ENCODE measurements around the gene KLF14.

Gene KLF14

DNA sequence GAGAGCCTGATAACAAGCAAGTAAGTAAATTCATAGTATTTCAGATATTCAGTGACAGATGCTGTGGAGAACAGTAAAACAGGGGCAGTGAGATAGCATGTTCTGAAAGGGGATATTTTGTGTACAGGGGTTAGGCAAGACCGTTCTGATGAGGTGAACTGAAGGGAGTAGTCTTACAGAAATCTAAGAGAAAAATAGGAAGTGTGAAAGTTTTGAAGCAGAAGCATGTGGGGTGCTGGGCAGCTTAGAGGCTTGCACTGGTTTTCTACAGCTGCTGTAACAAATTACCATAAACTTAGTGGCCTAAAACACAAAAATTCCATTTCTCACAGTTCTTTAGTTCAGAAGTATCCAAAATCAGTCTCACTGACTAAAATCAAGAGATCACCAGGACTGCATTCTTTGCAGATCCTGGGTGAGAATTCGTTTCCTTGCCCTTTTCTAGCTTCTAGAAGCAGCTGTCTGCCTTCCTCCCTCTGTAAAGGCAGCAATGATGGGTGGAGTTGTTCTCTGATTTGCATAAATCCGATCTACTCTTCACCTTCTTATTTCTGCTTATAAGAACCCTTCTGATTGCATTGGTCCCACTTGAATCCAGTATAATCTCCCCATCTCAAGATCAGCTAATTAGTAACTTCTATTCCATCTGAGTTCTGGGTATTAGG lies 7.5 kb upstream of the KLF14 start:
- no peaks in the 10 kb centered on the region for H3K9me3 ChIP-seq (ENCODE audit: control insufficient read depth, low read length)
- H3K4me1 ChIP-seq (ENCODE audit: control insufficient read depth, insufficient read depth, low read length), result peaks cover 13% of the 10 kb centered on the region
- no peak overlapping the region for H3K4me3 ChIP-seq (ENCODE audit: low read length)
- no peak overlapping the region for H3K9ac ChIP-seq (ENCODE audit: low read length)
- H3K36me3 ChIP-seq (ENCODE audit: control insufficient read depth, insufficient read depth, low read length, severe bottlenecking), result no peaks in the 10 kb centered on the region
- no peak for DNase-seq (ENCODE audit: low read depth)
- peaks cover 3% of the 10 kb centered on the region for H3K27me3 ChIP-seq (replicated peaks; ENCODE audit: control insufficient read depth, insufficient read depth, low read length)

DNA sequence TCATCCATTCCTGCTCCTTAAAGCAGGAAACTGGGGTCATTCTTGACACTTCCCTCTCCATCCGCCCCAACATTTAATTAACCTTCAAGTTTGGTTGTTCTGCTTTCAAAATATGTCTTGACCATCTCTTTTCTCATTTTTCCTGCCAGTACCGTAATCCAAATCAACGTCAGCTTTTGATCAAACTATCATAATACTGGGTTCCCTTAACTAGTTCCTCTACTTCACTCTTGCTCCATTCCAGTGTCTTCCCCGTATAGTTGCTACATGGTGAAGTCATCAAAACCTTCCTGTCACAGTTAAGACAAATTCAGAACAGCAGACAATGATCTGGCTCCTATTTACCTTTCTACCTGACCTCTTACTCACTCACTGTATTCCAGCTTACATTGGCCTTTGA lies 6.6 kb upstream of the KLF14 start:
- Histone ChIP-seq H3K9me3 (ENCODE audit: control insufficient read depth, low read length) (no peaks in the 10 kb centered on the region), H3K4me3 (ENCODE audit: low read length) (no peak overlapping the region), H3K36me3 (ENCODE audit: control insufficient read depth, insufficient read depth, low read length, severe bottlenecking) (no peaks in the 10 kb centered on the region), H3K27me3 (replicated peaks; ENCODE audit: control insufficient read depth, insufficient read depth, low read length) (peaks cover 8% of the 10 kb centered on the region), H3K4me1 (ENCODE audit: control insufficient read depth, insufficient read depth, low read length) (peaks cover 13% of the 10 kb centered on the region), H3K9ac (ENCODE audit: low read length) (no peak overlapping the region)
- DNase-seq (ENCODE audit: low read depth), result no peak

DNA sequence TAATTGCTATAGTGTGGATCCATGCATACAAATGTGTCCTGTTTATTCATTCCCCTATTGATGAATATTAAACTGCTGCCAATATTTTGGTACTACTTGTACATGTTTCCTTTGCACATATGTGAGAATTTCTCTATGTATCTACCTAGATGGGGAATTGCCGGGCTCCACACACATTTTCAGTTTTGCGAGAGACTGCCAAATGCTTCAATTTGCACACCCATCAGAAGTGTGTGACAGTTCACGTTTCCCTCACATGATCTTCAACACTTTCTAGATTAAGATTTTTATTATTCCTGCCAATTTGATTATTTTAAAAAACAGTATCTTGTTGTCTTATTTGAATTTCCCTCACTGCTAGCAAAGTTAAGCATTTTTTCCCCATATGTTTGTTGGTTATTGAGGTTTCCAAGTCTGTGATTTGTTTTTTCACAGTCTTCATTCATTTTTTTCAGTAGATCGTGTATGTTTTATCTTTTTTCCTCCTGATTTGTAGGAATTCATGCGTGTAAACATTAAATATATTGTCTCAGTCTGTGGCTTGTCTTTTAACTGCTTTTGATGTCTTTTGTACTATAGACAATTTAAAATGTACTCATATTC lies 2.4 kb upstream of the KLF14 start:
- peaks cover 13% of the 10 kb centered on the region for H3K4me1 ChIP-seq (ENCODE audit: control insufficient read depth, insufficient read depth, low read length)
- H3K36me3 ChIP-seq (ENCODE audit: control insufficient read depth, insufficient read depth, low read length, severe bottlenecking), result no peaks in the 10 kb centered on the region
- no peak for DNase-seq (ENCODE audit: low read depth)
- no peak overlapping the region for H3K9ac ChIP-seq (ENCODE audit: low read length)
- H3K4me3 ChIP-seq (ENCODE audit: low read length), result no peak overlapping the region
- H3K27me3 ChIP-seq (replicated peaks; ENCODE audit: control insufficient read depth, insufficient read depth, low read length), result peaks cover 13% of the 10 kb centered on the region
- H3K9me3 ChIP-seq (ENCODE audit: control insufficient read depth, low read length), result peaks cover 29% of the 10 kb centered on the region

DNA sequence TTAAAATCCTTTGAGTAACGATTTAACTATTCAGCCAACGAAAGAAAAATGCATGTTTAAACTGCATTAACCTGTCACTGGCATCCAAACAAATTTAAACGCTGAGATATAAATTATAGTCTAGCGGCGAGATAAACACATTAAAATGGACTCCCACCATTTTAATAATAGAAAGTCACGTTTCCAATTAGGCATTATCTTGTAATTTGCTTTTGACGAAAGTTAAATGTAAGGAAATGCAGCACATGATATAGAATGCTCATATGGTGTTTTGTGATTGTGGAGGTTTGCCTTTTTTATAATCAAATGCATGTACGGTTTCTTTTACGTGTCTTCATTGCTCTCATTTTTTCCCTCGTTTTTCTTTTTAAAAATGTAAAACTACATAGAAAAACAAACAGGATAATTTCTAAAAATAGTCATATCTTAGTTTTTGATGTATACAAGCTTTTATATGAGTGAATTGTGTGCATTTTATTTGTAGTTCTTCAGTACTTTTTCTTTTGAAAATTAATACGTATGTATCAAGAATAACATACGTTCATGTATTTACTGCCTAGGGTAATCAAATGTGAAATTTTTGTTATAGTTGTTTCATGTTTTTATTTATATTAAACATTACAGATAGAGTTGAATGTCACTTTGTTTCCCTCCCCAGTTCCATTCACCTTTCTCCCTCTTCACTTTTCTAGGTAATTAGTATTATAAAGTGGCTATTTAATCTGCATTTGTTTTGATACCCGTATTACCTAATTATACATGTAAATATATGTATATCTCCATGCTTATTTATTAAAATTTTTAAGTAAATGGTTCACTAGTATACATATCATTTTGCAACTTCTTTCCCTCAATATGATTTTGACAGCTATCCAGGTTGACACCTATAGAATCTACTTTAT lies 1.1 kb upstream of the KLF14 start:
- Histone ChIP-seq H3K27me3 (replicated peaks; ENCODE audit: control insufficient read depth, insufficient read depth, low read length) (peaks cover 13% of the 10 kb centered on the region), H3K4me1 (ENCODE audit: control insufficient read depth, insufficient read depth, low read length) (peaks cover 8% of the 10 kb centered on the region), H3K9me3 (ENCODE audit: control insufficient read depth, low read length) (peaks cover 43% of the 10 kb centered on the region), H3K9ac (ENCODE audit: low read length) (peak overlapping the region; percentile 71), H3K36me3 (ENCODE audit: control insufficient read depth, insufficient read depth, low read length, severe bottlenecking) (no peaks in the 10 kb centered on the region), H3K4me3 (ENCODE audit: low read length) (peak overlapping the region; percentile 86)
- peak; percentile 13 for DNase-seq (ENCODE audit: low read depth)

DNA sequence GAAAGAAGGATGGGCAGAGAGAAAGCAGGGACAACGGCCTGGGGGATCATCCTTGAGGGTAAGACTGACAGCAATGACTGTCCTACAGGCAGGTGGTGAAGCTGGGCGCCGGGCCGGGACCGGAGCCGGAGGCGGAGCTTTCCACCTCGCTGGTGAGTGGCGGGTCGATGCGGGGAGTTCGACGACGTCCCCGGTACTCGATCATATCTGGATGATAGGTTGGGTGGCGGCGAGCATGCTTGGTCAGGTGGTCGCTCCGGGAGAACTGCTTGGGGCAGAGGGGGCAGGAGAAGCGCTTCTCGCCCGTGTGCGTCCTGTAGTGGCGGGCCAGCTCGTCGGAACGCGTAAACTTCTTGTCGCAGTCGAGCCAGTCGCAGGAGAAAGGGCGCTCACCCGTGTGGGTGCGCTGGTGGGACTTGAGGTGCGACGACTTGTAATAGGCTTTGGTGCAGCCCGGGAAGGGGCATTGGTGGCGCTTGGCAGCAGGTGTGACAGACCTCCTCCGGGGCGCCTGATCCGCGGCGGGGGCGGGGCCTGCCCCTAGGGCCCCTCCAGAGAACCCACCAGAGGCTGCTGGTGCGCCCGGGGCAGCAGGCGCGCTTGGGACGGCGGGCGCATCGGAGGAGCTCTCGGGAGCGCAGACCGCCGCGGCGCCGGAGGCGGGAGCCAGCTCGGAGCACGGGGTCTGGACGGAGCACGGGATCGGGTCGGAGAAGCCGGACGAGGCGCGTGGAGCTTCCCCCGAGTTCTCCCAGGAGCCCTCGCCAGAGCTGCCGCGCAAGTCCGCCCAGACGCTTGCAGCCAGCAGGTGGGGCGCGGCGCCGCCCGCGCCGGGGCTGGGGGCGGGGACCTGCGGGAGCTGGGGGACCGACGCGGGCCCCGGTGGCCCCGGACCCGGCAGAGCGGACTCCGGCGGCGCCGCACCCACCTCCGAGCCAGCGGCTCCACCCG lies 752 bp downstream of the KLF14 start:
- peak; percentile 31 for DNase-seq (ENCODE audit: low read depth)
- Histone ChIP-seq H3K4me1 (ENCODE audit: control insufficient read depth, insufficient read depth, low read length) (no peaks in the 10 kb centered on the region), H3K9me3 (ENCODE audit: control insufficient read depth, low read length) (peaks cover 47% of the 10 kb centered on the region), H3K9ac (ENCODE audit: low read length) (no peak overlapping the region), H3K4me3 (ENCODE audit: low read length) (peak overlapping the region; percentile 70), H3K27me3 (replicated peaks; ENCODE audit: control insufficient read depth, insufficient read depth, low read length) (peaks cover 13% of the 10 kb centered on the region), H3K36me3 (ENCODE audit: control insufficient read depth, insufficient read depth, low read length, severe bottlenecking) (no peaks in the 10 kb centered on the region)

DNA sequence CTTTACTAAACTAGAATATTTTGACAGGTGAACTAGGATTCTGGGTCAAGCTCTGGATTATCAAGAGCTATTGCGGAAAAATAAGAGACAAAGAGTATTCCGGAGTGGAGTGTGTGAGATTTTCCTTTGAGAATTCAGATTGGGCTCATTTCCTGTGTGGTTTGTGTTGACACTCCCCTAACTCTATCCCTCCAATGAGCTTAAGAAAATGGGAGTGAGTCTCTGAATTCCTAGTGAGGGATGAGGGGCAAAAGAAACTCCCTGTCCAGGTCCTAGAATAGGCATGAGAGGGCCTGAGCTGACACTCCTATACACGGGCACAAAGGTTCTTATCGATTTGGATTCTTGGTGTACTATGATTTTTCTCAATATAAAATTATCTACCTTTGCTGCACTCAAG lies 10.2 kb downstream of the KLF14 start:
- DNase-seq (ENCODE audit: low read depth), result no peak
- Histone ChIP-seq H3K4me3 (ENCODE audit: low read length) (no peak overlapping the region), H3K9me3 (ENCODE audit: control insufficient read depth, low read length) (no peaks in the 10 kb centered on the region), H3K27me3 (replicated peaks; ENCODE audit: control insufficient read depth, insufficient read depth, low read length) (peaks cover 4% of the 10 kb centered on the region), H3K36me3 (ENCODE audit: control insufficient read depth, insufficient read depth, low read length, severe bottlenecking) (no peaks in the 10 kb centered on the region), H3K4me1 (ENCODE audit: control insufficient read depth, insufficient read depth, low read length) (peaks cover 6% of the 10 kb centered on the region), H3K9ac (ENCODE audit: low read length) (no peak overlapping the region)

DNA sequence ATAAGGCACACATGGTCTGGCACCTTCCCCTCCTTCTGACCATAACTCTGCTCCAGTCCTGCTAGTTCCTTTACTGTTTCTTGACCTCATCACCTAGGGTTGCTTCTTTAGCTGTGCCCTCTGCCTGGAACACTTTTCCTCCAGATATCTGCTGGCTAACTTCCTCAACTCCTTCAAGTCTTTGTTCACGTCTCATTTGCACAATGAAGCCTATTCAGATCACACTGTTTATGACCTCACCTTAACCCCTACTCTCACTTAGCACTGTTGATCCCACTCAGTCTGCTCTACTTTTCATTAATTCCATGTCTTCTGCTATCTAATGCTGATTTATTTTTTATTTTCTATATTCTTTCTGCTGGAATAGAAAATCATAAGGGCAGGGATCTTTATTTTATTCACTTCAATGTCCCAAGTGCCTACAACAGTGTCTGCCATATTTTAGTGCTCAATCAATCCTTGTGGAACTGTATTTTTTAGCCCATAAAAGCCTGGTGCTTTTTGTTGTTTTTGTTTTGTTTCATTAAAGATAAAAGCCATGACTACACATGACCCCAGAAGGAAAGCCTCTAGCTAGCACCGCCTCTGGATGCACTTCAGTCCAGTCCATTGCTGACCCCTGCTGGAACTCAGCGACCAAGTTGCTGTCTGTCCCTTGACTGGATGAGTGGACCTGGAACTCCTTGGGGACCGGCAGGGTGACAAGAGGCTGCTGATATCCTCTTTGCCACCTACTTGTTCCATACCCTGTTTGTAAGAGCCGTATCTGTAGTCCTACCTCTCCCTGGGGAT lies 12.3 kb downstream of the KLF14 start:
- Histone ChIP-seq H3K9me3 (ENCODE audit: control insufficient read depth, low read length) (no peaks in the 10 kb centered on the region), H3K27me3 (replicated peaks; ENCODE audit: control insufficient read depth, insufficient read depth, low read length) (peaks cover 4% of the 10 kb centered on the region), H3K9ac (ENCODE audit: low read length) (no peak overlapping the region), H3K4me3 (ENCODE audit: low read length) (no peak overlapping the region), H3K36me3 (ENCODE audit: control insufficient read depth, insufficient read depth, low read length, severe bottlenecking) (no peaks in the 10 kb centered on the region), H3K4me1 (ENCODE audit: control insufficient read depth, insufficient read depth, low read length) (peaks cover 6% of the 10 kb centered on the region)
- DNase-seq (ENCODE audit: low read depth), result peak; percentile 83

DNA sequence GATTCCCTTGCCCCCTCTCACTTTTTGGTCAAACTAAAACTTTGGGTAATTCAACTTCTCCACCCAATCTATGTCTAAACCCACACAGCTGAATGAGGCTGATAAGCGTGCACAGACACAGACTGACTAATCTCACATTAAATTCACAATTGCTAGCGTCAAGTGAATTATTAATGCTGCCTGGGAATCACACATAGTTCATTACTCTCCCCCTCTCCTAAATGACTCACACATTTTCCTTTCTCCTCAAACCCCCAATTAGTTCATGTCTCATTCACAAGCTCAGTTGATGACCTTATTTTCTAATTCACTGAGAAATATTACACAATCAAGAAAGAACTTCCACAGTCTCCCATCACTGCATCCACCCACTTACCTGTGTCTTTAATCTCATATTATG lies 14.5 kb downstream of the KLF14 start:
- no peaks in the 10 kb centered on the region for H3K36me3 ChIP-seq (ENCODE audit: control insufficient read depth, insufficient read depth, low read length, severe bottlenecking)
- peaks cover 6% of the 10 kb centered on the region for H3K4me1 ChIP-seq (ENCODE audit: control insufficient read depth, insufficient read depth, low read length)
- peaks cover 4% of the 10 kb centered on the region for H3K27me3 ChIP-seq (replicated peaks; ENCODE audit: control insufficient read depth, insufficient read depth, low read length)
- no peaks in the 10 kb centered on the region for H3K9me3 ChIP-seq (ENCODE audit: control insufficient read depth, low read length)
- no peak overlapping the region for H3K4me3 ChIP-seq (ENCODE audit: low read length)
- DNase-seq (ENCODE audit: low read depth), result no peak
- no peak overlapping the region for H3K9ac ChIP-seq (ENCODE audit: low read length)

DNA sequence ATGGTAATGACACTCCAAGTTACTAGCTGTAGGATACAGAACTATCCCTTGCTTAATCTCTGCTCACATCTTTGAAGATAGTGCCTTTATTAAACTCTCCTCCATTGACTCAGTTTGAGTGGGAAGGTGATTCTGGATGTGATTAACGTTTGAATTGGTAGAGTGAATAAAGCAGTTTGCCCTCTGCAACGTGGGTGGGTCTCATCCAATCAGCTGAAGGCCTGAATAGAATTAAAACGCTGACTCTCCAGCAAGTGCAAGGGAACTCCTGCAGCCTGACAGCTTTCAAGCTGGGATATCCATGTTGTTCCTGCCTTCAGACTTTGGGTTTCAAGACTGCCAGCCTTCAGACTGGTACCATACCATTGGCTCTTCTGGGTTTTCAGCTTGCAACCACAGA lies 21.6 kb downstream of the KLF14 start:
- Histone ChIP-seq H3K4me1 (ENCODE audit: control insufficient read depth, insufficient read depth, low read length) (no peaks in the 10 kb centered on the region), H3K9me3 (ENCODE audit: control insufficient read depth, low read length) (peaks cover 8% of the 10 kb centered on the region), H3K27me3 (replicated peaks; ENCODE audit: control insufficient read depth, insufficient read depth, low read length) (peaks cover 17% of the 10 kb centered on the region), H3K9ac (ENCODE audit: low read length) (no peak overlapping the region), H3K36me3 (ENCODE audit: control insufficient read depth, insufficient read depth, low read length, severe bottlenecking) (no peaks in the 10 kb centered on the region), H3K4me3 (ENCODE audit: low read length) (no peak overlapping the region)
- DNase-seq (ENCODE audit: low read depth), result no peak

DNA sequence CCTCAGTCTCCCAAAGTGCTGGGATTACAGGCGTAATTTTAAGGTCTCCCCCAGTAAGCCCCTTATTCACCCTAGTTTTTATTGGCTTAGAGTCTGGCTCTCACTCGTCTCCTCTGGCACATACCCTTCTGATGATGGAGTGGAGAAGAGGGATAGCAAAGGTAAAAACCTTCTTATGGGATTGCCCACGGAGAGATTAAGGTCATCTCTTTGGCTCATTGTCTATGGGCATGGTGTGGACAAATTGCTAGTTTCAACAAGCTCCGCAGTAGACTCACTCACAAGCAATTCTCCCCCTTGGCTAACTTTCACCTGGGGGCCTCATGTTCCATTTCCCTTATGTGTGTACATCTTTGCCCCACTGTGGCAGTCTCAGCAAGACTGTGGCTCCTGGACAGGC lies 25.2 kb downstream of the KLF14 start:
- H3K4me3 ChIP-seq (ENCODE audit: low read length), result no peak overlapping the region
- H3K9me3 ChIP-seq (ENCODE audit: control insufficient read depth, low read length), result peaks cover 21% of the 10 kb centered on the region
- H3K36me3 ChIP-seq (ENCODE audit: control insufficient read depth, insufficient read depth, low read length, severe bottlenecking), result no peaks in the 10 kb centered on the region
- no peak for DNase-seq (ENCODE audit: low read depth)
- peaks cover 17% of the 10 kb centered on the region for H3K27me3 ChIP-seq (replicated peaks; ENCODE audit: control insufficient read depth, insufficient read depth, low read length)
- no peak overlapping the region for H3K9ac ChIP-seq (ENCODE audit: low read length)
- H3K4me1 ChIP-seq (ENCODE audit: control insufficient read depth, insufficient read depth, low read length), result no peaks in the 10 kb centered on the region

Measured in adipocyte (in vitro differentiated cells).